HG03139 (cell line): ENCODE measurements around the gene KIRREL3.
"Not testable (repeated sequence)": the region's sequence is repeated elsewhere in the genome, so short reads cannot be mapped to it uniquely, and the experiment has no call there.

Experiments used
- ATAC-seq: cut with Tn5 transposase; IDR thresholded peaks from one replicate; pipeline ENCODE4 v1.9.1; 2021; ENCODE audit not compliant: unreplicated experiment

Gene KIRREL3

GRCh38 chr11:126959700-126960099 lies 40.9 kb downstream of the KIRREL3 start:
- ATAC-seq, result no peak

GRCh38 chr11:126956635-126957034 lies 43.9 kb downstream of the KIRREL3 start:
- ATAC-seq, result no peak

GRCh38 chr11:126952533-126952932 lies 48.0 kb downstream of the KIRREL3 start:
- ATAC-seq, result not testable (repeated sequence)

GRCh38 chr11:126951465-126951864 lies 49.1 kb downstream of the KIRREL3 start:
- ATAC-seq, result no peak

DNA sequence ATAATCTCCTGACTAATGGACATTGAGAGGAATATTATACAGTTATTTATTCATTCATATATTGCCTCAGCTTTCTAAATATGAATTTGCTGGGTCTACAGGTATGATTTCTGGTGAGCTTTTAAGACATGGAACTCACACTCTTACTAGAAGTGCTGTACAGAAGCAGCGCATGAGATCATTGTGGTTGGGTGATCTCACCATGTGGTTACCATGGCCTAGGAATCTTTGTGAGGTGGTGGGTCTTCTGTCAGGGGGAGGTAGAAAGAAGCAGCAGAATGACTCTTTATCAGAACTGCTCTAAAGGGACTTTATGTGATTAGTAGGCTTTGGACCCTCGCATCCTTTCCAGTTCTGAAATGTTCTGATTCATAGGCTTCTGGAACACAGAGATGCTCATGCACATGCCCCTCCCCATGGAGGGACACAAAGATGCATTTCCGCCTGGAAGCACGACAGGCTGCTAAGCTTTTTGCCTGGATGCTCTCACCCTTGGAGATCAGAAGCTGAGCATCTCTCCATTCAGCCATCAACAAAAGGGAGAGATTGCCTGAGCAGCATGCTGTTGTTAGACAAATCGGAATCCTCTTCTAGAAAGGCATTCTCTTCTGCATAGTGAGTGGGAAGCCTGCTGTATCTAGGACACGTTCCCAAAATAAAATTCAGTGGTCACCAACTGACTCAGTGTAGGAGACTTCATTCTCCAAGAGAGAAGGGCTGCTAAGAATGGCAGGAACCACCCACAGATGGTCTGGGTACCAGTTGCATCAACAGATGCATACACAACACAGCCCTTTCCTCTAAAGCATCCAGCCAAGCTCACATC lies 51.3 kb downstream of the KIRREL3 start:
- ATAC-seq, result no peak

GRCh38 chr11:126948563-126948962 lies 52.0 kb downstream of the KIRREL3 start:
- ATAC-seq, result no peak

DNA sequence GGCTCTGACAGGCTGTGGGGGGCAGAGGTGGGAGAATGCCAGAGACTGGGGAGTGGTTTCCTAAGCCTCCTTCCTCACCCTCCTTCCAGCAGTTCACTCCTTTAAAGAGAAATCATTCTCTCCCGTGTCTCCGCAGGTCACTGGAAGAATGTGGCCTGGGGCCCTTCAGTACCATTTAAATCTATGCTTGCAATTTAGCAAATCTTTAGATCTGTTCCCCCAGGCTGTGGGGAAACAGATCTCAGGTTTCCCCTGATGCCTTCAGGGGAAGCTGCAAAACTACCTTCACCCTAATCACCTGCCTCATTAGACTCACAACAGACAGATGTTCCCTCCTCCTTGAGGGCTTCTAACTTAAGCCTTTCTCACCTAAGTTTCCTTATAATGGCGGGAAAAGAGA lies 55.3 kb downstream of the KIRREL3 start:
- ATAC-seq, result no peak

DNA sequence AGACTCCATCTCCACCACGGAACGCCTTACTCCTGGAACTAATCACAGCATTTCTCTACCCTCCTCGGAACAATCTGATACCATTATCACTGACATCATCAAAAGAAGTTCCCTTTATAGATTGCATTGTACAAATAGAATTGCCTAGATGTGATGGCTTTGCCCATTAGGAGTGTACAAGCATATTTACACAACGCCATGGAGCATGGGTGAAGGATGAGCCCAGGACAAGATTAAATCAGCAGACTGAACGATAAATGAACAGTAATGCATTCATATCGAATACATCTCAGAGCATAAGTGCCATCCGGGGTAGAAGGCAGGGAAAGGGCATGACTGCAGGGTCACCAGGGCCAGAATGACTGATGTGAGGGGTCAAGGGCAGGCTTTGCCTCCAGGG lies 57.3 kb downstream of the KIRREL3 start:
- ATAC-seq, result no peak

GRCh38 chr11:126942146-126942545 lies 58.4 kb downstream of the KIRREL3 start:
- ATAC-seq, result no peak

- ATAC-seq, result no peak
Measured at GRCh38 chr11:126939552-126939951, 61.0 kb downstream of the KIRREL3 start.

GRCh38 chr11:126938718-126939117 lies 61.9 kb downstream of the KIRREL3 start:
- no peak for ATAC-seq

DNA sequence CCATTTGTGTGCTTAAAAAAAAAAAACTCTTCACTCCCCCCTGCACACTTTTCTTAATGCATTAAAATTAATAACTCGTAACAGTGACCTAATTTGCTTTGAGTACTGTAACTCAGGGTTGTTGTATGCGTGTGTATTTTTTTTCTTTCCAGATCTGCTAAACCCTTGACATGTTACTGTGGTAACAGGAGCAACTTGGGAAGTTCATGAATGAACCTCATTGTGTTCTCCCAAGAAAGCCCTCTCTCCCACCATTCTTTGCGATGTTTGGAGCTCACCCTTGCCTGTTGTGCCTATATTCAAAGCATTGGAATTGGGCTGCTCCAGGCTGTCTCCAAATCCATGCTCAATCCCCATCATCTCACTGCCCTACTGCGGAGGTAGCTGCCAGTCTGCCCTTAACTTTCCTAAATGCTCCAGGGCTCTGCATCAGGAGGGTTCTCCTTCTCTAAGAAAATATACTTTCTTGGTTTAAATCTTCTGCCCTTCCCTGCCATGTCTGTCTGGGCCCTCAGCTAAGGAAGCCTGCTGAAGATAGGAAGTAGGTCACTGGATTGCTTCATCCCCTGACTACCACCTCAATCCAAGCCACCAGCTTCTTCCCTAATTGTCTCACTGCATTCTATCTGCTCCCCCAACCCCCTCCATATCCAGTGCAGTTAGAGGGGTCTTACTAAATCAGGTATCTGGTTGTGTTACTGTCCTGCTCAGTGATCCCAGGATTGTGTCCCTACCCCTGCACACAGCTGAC lies 70.3 kb downstream of the KIRREL3 start:
- no peak for ATAC-seq

GRCh38 chr11:126929179-126930061 lies 71.2 kb downstream of the KIRREL3 start:
- no peak for ATAC-seq

- ATAC-seq, result no peak
Measured at GRCh38 chr11:126927623-126928022, 72.9 kb downstream of the KIRREL3 start.

GRCh38 chr11:126926376-126926791 lies 74.2 kb downstream of the KIRREL3 start:
- ATAC-seq, result no peak

DNA sequence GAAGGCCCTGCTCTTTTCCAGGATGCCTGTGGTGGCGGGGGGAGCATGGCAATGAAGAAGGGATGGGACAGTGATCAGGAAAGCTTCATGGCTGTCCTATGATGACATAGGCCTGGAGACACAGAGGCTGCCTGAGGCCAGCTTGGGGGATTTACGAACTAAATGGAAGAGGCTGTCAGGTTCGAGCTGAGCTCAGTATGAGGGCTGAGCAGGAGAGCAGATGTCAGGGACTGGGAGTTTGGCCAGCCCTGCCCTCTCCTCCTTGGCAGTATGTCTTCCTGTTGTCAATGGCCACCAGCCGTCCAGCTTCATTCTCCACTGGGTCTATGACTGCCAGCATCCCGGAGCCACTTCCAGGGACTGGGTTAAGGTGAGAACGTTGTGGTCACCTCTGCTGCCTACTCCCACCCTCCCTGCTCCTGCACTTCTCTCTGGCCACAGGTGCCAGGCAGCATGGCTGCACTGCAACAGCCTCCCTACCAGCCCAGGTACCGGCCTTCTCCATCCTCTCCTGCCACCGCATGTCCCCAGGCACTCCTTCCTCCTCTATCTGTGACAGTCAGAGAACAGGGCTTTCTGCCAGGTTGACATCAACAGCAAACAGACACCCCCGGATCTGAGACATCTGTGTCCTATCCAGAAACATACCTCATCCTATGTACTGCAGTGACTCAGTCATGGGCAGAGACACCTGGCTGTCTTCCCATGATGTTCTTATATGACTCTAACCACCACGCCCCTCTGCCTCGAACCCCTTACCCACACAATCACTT lies 75.1 kb downstream of the KIRREL3 start:
- ATAC-seq, result no peak

GRCh38 chr11:126924376-126925040 lies 76.1 kb downstream of the KIRREL3 start:
- ATAC-seq, result no peak

DNA sequence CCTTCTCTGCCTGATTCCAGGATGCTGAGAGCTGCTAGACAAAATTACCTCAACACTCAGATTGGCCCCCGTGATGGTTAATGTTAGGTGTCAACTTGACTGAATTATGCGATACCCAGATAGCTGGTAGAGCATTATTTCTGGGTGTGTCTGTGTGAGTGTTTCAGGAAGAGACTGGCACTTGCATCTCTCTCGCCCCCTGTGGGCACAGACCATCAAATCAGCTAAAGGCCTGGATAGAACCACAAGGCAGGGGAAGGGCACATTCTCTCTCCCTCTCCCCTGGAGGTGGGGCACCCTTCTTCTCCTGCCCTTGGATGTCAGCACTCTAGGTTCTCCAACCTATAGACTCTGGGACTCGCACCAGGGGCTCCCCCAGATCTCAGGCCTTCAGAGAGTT lies 79.7 kb downstream of the KIRREL3 start:
- ATAC-seq, result no peak

GRCh38 chr11:126919147-126919823 lies 81.3 kb downstream of the KIRREL3 start:
- ATAC-seq, result peak; percentile 57
